Adrenal gland (tissue), 12 donors: ENCODE data around the gene BCAS3. TPM values are rescaled to one million over a fixed set of nuclear protein-coding genes. Genes with fewer than 3 reads are reported as not detected.
A peak's percentile ranks its signal among the peaks of the same experiment; 100 is the strongest.

Experiments used
- DNase-seq, 7 donors: peaks; one replicate each; pipeline ENCODE4 v3.0.0-alpha.2; 2019 to 2020
- H3K27ac ChIP-seq, 5 donors: fragments of 200-600 bp; sonication (generic) in 4 of 5; 1 replicate in 3 of 5; 2 replicates in 2 of 5; pipeline versions ENCODE4 v1.5.1 to v1.8.0; 2016 to 2020; ENCODE audit warnings: mild to moderate bottlenecking in 1 of 5
- H3K27me3 ChIP-seq: fragments of 200-600 bp; 2 replicates; pipeline ENCODE4 v1.8.0; 2021
- H3K36me3 ChIP-seq, 2 donors: fragments of 200-600 bp; replicated peaks in 1 of 2; 1 replicate in 1 of 2; 2 replicates in 1 of 2; pipeline versions ENCODE4 v1.5.1 to v1.8.0; 2018 to 2022
- H3K4me1 ChIP-seq, 2 donors: fragments of 200-600 bp; replicated peaks in 1 of 2; 1 replicate in 1 of 2; 2 replicates in 1 of 2; pipeline versions ENCODE4 v1.5.1 to v1.8.0; 2018 to 2021
- H3K4me3 ChIP-seq, 4 donors: fragments of 200-600 bp; sonication (generic) in 3 of 4; one replicate each; pipeline ENCODE4 v1.5.1; 2016 to 2018
- H3K9me3 ChIP-seq, 3 donors: fragments of 200-600 bp; sonication (generic) in 1 of 3; replicated peaks in 1 of 3; 1 replicate in 2 of 3; 2 replicates in 1 of 3; pipeline versions ENCODE4 v1.5.1 to v1.8.0; 2016 to 2021
- CTCF ChIP-seq, 6 experiments: fragments of 450-650 bp in 4 of 6; fragments of 200-600 bp in 2 of 6; sonication (generic) in 1 of 6; IDR thresholded peaks; 1 replicate in 5 of 6; 2 replicates in 1 of 6; pipeline versions ENCODE4 v1.5.1 to v1.8.0; 2016 to 2021; ENCODE audit warnings: antibody characterized with exemption in 6 of 6, mild to moderate bottlenecking in 2 of 6, moderate library complexity in 1 of 6
- POLR2A ChIP-seq, 2 donors: fragments of 450-650 bp; IDR thresholded peaks; one replicate each; pipeline ENCODE4 v1.6.1; 2017; ENCODE audit warnings: antibody characterized with exemption in 2 of 2, mild to moderate bottlenecking in 2 of 2, moderate library complexity in 1 of 2
- WGBS, 4 donors: extraction: QIAGEN DNeasy Blood & Tissue Kit in 2 of 4; methylation state at CpG; one replicate each; pipeline versions ENCODE4 v1.1.5 to v1.1.7; 2013 to 2017; 5-methylcytosine and 5-hydroxymethylcytosine counted together
- intact Hi-C, 2 donors: fragments of 100-400 bp; cut with DNase I; formaldehyde crosslinking; loops; one replicate each; pipeline versions ENCODE4 v1.14.1 to v1.15.0; 2022 to 2023
- polyA plus RNA-seq, 3 donors: library from polyadenylated mRNA; stranded (reverse); fragments of 200-250 nt in 2 of 3; fragments of 350-450 nt in 1 of 3; fragmentation: Illumina TruSeq in 1 of 3; extraction: RNeasy Lipid Tissue Mini Kit (QIAGEN cat#74804) in 1 of 3; gene quantifications; one replicate each; pipeline ENCODE4 v1.2.3, GENCODE V29; 2013 to 2014
- total RNA-seq, 9 donors: library from RNA; depleted of rRNA in 4 of 9; stranded (reverse); fragments of >200 nt in 4 of 9; fragments of 120-200 nt in 1 of 9; fragmentation: NEBNext Ultra II Directional in 1 of 9; extraction: Animal tissue kit (Norgen Biotek cat#: 25700) in 1 of 9; gene quantifications; one replicate each; pipeline versions ENCODE4 v1.1.0 to v1.2.4, GENCODE V29; 2013 to 2023
- donor health status: healthy with polysubstance abuse.
- donor health status: Bipolar disorder and iron deficiency.
- donor health status: DM: yes; HTN: yes; CAD: no.
- donor health status: DM: no; HTN: no; CAD: no.
- donor health status: DM: no; HTN: no; CAD: no.
- donor health status: DM: yes; HTN: yes; CAD: no.

BCAS3 gene
- total and polyA plus RNA-seq, 12 donors = 9.4 to 105 (median 29.0) TPM

DNA sequence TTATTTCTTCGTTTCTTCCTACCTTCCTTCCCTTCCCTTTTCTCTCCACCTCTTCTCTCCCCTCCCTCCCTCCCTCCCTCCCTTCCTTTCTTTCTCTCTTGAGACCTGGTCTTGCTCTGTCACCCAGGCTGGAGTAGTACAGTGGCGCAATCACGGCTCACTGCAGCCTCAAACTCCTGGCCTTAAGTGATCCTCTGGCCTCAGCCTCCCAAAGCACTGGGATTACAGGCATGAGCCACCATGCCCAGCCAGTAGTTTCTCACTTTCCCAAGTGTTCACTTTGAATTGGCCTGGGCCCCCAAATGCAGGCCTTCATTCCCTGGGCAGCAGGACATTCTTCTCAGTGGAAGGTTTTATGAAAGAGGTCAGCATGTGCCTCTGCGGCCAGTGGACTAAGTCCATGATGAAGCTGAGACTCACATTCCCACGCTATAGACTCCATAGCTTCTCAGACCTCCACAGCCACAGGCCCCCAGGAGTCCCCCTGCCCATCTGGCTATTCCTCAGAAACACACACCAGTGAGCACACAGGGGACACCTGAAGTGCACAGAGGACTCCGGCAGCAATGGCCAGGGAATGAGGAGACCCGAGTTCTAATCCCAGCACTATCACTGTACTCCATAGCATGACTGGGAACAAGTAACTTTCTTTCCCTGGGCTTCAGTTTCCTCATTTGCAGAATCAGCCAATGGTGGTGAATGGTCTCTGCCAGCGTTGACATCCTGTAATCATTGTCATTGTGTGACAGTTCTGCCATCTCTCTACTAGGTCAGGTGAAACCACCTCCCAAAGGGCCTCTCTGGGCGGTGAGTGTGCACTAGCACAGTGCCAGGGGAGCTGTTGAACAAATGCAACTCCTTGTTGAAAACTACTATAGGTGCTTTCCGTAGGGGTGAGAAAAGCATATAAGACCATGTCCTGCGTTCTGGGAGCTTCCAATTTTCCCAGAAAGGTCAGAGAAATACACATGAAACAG lies 652.8 kb downstream of the BCAS3 start:
- no peaks in the 10 kb centered on the region for H3K9me3 ChIP-seq
- no peak for DNase-seq
- TF ChIP-seq POLR2A (IDR thresholded peaks at IDR 0.05) = no peak
- no peak for TF ChIP-seq CTCF (IDR thresholded peaks at IDR 0.05)
- intact Hi-C loops = no loop called here
- H3K27me3 ChIP-seq = no peaks in the 10 kb centered on the region
- no peak overlapping the region for H3K4me3 ChIP-seq
- peak overlapping the region in 1 of 5 donors; percentile 50 for H3K27ac ChIP-seq
- H3K36me3 ChIP-seq = no peaks in the 10 kb centered on the region
- WGBS, 4 donors = 84 to 95% (median 93%) methylated on average over 9 to 11 of the region's 11 CpGs
- H3K4me1 ChIP-seq = peaks cover 0 to under 1% of the 10 kb centered on the region in 2 donors

GRCh38 chr17:61331178-61331577 lies 653.5 kb downstream of the BCAS3 start:
- TF ChIP-seq POLR2A (IDR thresholded peaks at IDR 0.05) (no peak), CTCF (IDR thresholded peaks at IDR 0.05) (no peak)
- intact Hi-C loops = no loop called here
- Histone ChIP-seq H3K36me3 (no peaks in the 10 kb centered on the region), H3K27me3 (no peaks in the 10 kb centered on the region), H3K9me3 (no peaks in the 10 kb centered on the region), H3K4me3 (no peak overlapping the region), H3K4me1 (peaks cover 0 to 8% of the 10 kb centered on the region in 2 donors), H3K27ac (peak overlapping the region in 1 of 5 donors; percentile 50)
- peak in 3 of 7 donors; percentile 41 to 70 (median 58) for DNase-seq
- 18 to 50% (median 34%) methylated on average over 2 of the region's 2 CpGs for WGBS, 4 donors

DNA sequence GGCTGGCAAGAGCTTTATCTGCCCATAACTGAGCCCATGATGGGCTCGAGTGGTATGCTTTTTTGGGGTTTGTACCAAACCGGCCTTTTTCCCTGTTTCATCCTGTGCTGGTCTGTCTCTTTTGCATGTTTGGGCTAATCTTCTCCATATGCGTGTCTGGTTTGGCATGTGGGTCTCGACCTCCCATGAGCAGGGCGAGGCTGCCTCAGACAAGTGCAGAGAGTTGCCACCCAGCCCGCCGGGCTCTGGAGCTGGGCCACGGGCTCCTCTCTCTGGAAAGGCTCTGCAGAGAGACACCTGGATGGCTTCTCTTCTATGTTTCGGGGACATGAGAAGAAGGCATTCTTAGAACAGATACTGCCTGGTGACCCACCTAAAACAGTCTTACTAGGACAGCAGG lies 654.2 kb downstream of the BCAS3 start:
- no peak for DNase-seq
- WGBS, 4 donors = 94 to 98% (median 96%) methylated on average over 3 to 9 of the region's 9 CpGs
- TF ChIP-seq POLR2A (IDR thresholded peaks at IDR 0.05) (no peak), CTCF (IDR thresholded peaks at IDR 0.05) (no peak)
- intact Hi-C loops = no loop called here
- peaks cover 0 to 12% of the 10 kb centered on the region in 2 donors for H3K4me1 ChIP-seq
- H3K27me3 ChIP-seq = no peaks in the 10 kb centered on the region
- no peaks in the 10 kb centered on the region for H3K36me3 ChIP-seq
- H3K27ac ChIP-seq = peak overlapping the region in 1 of 5 donors; percentile 50
- H3K4me3 ChIP-seq = no peak overlapping the region
- H3K9me3 ChIP-seq = no peaks in the 10 kb centered on the region

- Histone ChIP-seq H3K27me3 (no peaks in the 10 kb centered on the region), H3K36me3 (no peaks in the 10 kb centered on the region), H3K4me1 (peaks cover 0 to 12% of the 10 kb centered on the region in 2 donors), H3K27ac (no peak overlapping the region), H3K9me3 (no peaks in the 10 kb centered on the region), H3K4me3 (no peak overlapping the region)
- 90 to 94% (median 91%) methylated on average over 8 of the region's 8 CpGs for WGBS, 4 donors
- TF ChIP-seq POLR2A (IDR thresholded peaks at IDR 0.05) (no peak), CTCF (IDR thresholded peaks at IDR 0.05) (no peak)
- intact Hi-C loops = no loop called here
- DNase-seq = no peak
Measured at GRCh38 chr17:61333136-61333535, 655.5 kb downstream of the BCAS3 start.
